ENCODE measurements around the gene SMOC2.

SMOC2 gene

DNA sequence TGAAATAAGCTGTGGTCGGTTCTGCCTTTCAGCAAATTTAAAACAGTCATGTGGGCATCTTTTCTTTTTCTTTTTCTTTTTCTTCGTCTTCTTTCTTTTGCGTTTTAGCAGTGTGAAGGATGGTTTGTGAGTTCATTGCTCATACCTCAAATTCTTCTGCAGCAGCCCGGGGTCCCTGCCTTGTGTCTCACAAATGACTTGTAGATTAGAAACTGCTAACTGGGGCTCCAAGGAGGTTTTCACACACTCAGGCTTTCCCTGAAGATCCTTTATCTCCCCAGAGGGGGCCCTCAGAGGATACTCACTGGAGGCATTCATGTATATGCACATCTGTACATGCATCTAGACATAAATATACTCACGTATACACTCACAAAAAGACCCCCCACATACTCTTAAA, 1.7 kb downstream of the SMOC2 start:
- DNase-seq (ENCODE audit: low spot score): no peak

GRCh38 chr6:168447282-168447681, 6.3 kb downstream of the SMOC2 start:
- no peak for DNase-seq (ENCODE audit: low spot score)

- no peak for DNase-seq (ENCODE audit: low spot score)
Observed at GRCh38 chr6:168447700-168448099, 6.7 kb downstream of the SMOC2 start.

- no peak for DNase-seq (ENCODE audit: low spot score)
Observed at GRCh38 chr6:168448243-168448855, 7.4 kb downstream of the SMOC2 start.

DNA sequence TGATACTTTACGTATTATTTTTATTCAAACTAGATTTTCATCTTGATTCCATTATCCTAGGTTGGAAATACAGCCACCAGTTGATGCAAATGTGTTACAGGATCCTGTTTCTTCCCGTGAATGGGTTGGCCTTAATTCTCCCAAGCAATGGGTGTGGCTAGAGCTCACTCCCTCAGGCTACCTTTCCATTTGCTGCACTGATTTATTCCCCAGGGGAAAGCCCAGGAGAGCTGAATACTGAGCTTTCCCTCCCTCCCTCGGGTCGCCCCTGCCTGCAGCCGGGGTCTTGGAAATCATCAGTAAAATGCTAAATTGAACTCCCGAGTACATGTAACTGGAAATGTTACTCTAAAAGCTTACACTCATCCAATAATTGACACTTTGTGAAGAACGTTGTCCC, 9.9 kb downstream of the SMOC2 start:
- no peak for DNase-seq (ENCODE audit: low spot score)

DNA sequence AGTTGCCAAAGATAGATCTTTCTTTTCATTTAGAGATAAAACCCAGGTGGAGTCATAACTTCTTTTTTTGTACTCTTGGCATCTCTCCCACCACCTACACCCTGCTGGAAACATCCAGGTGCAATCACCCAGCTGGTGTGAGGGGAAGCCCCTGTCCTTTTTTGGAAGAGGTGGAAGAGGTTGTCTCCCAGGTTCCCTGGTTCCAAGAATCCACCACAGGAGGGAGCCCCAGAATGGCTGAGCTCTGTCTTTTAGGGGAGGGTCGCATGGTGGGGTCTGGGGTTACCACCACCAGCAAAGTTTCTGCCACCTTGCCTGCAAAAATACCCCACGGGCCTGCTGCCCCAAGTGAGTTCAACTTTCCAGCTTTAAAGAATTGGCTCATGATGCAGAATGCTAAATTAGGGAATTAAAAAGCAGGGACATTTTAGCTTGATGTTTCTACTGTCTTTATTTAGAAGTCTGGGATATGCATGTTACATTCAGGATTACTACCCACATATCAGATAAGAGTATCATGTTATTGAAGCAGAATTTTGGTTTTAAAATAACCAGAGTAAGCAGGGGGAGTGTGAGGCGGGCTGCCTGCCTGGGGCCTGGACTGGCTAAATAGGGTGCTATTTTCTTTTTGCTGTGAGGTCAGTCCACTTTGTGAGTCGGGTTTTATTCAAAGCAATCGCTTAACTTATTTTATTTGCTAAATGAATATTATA, 11.0 kb downstream of the SMOC2 start:
- DNase-seq (ENCODE audit: low spot score): no peak

DNA sequence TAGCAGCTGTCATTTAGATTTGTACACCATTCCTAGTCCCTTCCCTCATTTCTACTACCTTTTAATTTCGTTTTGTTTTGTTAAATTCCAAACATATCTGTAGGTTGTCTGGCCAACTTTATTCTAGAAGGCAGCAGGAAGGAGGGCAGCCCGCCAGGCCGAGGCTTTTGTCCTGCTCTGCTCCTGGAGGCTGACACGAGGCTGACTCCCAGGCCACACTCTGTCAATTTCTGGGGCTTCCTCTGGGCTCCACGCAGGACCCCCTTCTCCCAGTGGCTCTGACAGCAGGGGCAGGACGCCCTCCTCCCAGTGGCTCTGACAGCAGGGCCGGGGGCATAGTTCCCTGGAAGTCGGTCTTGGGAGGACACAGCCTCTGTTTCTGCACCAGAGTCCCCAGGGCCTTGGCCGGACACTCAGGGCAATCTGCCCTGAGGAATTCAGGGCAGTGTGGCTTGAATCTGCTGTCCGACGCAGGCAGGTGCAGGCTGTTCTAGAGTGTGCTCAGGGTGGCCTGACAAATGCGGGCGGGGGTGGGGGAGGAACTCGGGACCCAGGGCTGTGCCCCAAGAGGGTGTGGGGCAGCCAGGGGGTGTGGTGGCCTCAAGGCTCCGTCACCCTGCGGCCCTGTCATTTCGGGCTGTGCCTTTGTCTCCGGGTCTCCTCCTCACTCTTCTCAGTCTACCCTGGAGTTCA, 11.8 kb downstream of the SMOC2 start:
- DNase-seq (ENCODE audit: low spot score): no peak

- DNase-seq (ENCODE audit: low spot score): no peak
Observed at GRCh38 chr6:168455847-168456530, 15.0 kb downstream of the SMOC2 start.

DNA sequence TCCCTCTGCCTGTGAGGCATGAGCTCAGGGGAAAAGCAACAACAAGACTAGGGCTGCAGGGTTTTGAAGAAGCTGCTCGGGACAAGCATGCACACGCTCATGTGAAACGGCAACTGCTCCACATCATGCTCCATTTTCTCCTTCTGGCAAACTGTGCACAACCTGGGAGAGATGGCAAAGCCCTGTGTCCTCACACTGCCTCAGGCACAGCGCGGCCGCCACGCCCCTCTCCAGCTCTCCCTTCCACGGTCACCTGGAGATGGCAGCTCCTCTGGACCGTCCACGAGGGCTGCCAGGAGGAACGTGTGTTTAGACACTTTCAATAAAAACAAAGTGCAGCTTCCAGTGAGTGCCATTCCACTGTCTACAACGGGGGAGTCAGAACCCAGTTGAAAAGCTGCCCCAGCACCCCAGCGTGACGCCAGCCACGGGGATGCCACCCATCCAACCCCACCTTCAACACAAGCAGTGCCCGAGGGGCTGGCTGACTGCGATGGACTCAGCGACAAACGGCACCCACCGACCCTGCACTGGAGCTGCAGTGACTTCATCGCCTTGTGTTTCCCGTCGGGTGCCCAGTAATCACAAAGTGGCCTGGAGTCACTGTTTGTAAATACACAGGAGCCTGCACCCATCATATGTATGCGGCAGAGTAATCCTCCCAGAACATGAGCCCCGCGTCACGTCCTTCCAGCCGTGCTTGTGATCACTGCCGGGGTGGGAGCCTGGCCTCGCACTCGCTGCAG, 16.1 kb downstream of the SMOC2 start:
- no peak for DNase-seq (ENCODE audit: low spot score)

DNA sequence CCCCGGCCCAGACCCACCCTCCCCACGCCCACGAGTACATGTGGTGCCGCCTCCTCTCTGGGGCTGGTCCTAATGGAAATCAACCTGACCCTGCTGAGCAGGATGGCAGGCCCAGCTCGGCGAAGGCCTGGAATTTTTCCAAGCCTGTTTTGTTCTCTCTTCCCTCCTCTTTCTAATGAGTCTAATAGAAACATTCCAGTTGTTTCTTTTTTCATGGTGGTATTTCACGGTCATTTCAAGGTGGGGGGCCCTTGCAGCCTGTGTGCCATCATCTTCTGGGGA, 16.6 kb downstream of the SMOC2 start:
- DNase-seq (ENCODE audit: low spot score): no peak

DNA sequence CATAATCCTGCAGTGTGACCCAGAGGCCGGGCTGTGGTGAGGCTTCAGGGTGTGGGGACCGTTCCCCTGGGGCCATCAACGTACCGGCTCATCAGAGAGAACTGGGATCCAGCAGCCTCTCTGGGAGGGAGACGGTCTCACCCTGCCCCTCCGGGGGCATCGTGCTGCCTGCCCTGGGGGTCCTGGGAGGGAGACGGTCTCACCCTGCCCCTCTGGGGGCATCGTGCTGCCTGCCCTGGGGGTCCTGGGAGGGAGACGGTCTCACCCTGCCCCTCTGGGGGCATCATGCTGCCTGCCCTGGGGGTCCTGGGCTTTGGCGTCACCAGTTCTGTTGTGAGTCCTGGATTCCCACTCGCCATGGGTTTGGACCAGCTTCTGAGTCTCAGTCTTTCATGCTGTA, 17.1 kb downstream of the SMOC2 start:
- DNase-seq (ENCODE audit: low spot score): no peak

- DNase-seq (ENCODE audit: low spot score): no peak
Observed at GRCh38 chr6:168459572-168459971, 18.6 kb downstream of the SMOC2 start.

DNA sequence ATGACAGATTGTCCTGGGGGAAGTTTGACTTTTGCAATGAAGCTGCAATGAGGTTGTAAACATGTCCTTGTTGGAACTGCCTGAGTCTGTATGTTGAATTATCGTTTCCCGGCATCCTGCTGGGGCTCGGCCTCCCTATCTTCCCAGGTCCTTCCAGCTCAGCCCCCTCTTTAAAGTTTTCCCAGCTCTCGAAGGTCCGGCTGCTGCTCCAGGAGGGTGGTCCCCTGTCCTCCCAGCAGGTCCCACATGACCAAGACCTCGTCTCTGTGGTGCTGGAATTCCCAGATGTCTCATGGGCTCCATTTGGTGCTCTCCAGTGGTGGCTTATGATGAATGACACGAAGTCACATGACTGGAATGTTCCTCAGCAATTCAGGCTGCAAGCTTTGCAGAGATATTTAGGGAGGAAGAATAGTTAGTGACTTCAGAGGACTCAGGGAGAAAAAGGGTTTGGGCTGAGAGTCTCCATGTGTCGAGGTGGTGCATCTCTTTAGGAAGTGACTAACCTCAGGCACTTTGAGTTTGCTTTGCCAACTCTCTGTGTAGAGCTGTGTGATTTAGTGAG, 21.4 kb downstream of the SMOC2 start:
- DNase-seq (ENCODE audit: low spot score): no peak

- DNase-seq (ENCODE audit: low spot score): no peak
Observed at GRCh38 chr6:168464546-168464945, 23.6 kb downstream of the SMOC2 start.

DNA sequence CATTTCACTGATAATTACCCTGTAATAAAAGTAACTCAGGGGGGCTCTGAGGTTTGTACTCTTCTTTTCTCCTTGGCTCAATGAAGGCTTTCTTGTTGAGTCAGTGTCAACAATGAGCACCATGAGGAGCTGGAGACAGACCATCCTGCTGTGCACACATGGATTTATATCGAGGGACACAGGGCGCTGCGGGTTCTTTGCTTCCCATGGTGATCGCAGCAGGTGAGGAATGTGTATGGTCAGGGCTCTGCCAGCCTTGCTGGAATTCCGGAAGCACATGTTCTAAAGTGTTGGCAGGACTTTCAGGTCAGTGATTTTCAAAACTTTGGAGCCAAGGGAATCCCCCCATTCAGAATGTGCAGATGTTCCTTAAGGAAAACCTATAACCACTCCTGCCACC, 27.1 kb downstream of the SMOC2 start:
- no peak for DNase-seq (ENCODE audit: low spot score)

DNA sequence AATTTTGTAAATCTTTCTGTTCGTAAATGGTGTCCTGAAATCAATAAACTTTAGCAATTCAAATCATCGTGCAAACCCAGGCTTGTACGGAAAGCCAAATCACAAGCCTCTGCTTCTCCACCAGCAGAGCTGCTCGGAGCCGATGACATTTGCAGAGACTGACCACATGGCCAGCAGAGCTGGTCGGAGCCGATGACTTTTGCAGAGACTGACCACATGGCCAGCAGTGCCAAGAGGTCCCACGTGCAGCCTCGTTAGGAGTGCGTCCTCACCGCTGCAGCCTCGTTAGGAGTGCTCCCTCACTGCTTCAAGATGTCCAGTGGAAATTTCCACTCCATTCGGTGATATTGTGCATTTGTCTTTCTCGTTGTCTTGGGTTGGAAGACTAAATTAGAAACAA, 28.5 kb downstream of the SMOC2 start:
- no peak for DNase-seq (ENCODE audit: low spot score)

- no peak for DNase-seq (ENCODE audit: low spot score)
Observed at GRCh38 chr6:168469926-168470325, 28.9 kb downstream of the SMOC2 start.

DNA sequence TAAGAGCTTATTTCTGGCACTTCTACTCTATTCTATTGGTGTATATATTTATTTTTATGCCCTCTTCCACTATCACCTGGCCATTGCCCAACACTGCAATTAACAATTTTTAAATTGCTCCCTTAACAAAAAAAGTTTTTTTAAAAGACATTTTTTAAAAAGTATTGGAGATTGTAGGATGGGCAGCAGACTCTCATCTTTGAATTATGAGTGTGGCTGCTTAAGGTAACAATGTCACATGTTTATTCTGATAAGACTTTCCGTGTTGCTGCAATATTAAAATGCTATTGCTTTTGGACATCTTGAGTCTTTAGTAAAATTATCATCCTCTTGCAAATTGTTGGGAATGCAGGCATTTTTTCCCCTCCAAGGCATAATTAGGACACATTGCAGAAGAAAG, 31.4 kb downstream of the SMOC2 start:
- DNase-seq (ENCODE audit: low spot score): no peak

GRCh38 chr6:168473197-168473596, 32.2 kb downstream of the SMOC2 start:
- no peak for DNase-seq (ENCODE audit: low spot score)

GRCh38 chr6:168475188-168476013, 34.4 kb downstream of the SMOC2 start:
- no peak for DNase-seq (ENCODE audit: low spot score)

- DNase-seq (ENCODE audit: low spot score): no peak
Observed at GRCh38 chr6:168479421-168479820, 38.4 kb downstream of the SMOC2 start.
